ENCODE measurements around the gene SERPINA3.

DNA sequence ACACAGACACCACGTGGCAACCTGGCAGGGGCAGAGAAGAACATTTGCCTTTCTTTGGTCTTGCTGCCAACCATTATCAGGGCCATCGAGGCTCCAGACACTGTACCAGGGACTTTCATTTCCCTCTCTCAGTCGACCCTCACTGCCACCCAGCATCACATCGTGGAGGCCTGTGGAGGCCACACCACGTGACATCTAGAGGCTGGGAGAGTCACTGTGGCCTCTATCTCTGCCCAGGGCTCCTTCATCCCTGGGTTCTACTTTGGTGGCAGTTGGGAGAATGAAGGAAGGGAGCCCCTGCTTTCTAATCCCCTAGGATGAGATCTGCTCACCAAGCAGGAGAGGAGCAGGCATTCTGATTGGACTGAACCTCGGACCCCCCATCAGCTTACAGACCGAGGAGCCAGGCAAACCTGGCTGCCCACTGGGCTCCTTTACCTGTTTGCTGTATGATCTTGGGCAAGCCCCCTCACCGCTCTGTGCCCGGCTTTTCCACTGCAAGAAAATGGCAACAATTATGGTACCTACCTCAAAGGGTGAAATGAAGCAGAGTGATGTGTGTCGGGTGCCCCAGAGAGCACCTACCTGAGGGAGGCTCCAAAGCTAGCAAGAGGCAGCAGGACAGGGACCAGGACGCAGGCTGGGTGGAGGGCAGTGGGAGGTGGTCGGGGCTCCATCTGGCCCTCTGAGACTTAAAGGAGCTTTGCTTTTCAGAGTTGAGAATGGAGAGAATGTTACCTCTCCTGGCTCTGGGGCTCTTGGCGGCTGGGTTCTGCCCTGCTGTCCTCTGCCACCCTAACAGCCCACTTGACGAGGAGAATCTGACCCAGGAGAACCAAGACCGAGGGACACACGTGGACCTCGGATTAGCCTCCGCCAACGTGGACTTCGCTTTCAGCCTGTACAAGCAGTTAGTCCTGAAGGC lies 1.8 kb downstream of the SERPINA3 start:
- TF ChIP-seq, protein P1, sequence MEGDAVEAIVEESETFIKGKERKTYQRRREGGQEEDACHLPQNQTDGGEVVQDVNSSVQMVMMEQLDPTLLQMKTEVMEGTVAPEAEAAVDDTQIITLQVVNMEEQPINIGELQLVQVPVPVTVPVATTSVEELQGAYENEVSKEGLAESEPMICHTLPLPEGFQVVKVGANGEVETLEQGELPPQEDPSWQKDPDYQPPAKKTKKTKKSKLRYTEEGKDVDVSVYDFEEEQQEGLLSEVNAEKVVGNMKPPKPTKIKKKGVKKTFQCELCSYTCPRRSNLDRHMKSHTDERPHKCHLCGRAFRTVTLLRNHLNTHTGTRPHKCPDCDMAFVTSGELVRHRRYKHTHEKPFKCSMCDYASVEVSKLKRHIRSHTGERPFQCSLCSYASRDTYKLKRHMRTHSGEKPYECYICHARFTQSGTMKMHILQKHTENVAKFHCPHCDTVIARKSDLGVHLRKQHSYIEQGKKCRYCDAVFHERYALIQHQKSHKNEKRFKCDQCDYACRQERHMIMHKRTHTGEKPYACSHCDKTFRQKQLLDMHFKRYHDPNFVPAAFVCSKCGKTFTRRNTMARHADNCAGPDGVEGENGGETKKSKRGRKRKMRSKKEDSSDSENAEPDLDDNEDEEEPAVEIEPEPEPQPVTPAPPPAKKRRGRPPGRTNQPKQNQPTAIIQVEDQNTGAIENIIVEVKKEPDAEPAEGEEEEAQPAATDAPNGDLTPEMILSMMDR (IDR thresholded peaks at IDR 0.05): no peak
- no peak for TF ChIP-seq POLR2A (IDR thresholded peaks at IDR 0.05)
